H9 (cell line): ENCODE measurements around the gene ABCA1. TPM values are rescaled to one million over a fixed set of nuclear protein-coding genes. Genes with fewer than 3 reads are reported as not detected.

Source experiments
- DNase-seq: peaks from one replicate; pipeline ENCODE4 v3.0.0-alpha.2; 2017
- H2AFZ ChIP-seq: one replicate; pipeline ENCODE4 v1.6.1; 2013; ENCODE audit warnings: mild to moderate bottlenecking, low read length, control low read depth, moderate library complexity
- H2AK5ac ChIP-seq: 2 replicates; pipeline ENCODE4 v1.6.1; 2013; ENCODE audit warnings: low read length, control low read depth, mixed read lengths; ENCODE audit not compliant: insufficient read length
- H2BK120ac ChIP-seq: one replicate; pipeline ENCODE4 v1.6.1; 2013; ENCODE audit warnings: low read depth, mild to moderate bottlenecking, low read length, control low read depth, inconsistent platforms; ENCODE audit not compliant: poor library complexity, severe bottlenecking
- H2BK12ac ChIP-seq: 2 replicates; pipeline ENCODE4 v1.6.1; 2013; ENCODE audit warnings: low read length, control low read depth, mixed read lengths, low read depth; ENCODE audit not compliant: insufficient read length
- H2BK15ac ChIP-seq: 2 replicates; pipeline ENCODE4 v1.6.1; 2013; ENCODE audit warnings: low read depth, low read length, control low read depth
- H2BK20ac ChIP-seq: one replicate; pipeline ENCODE4 v1.6.1; 2013; ENCODE audit warnings: low read depth, mild to moderate bottlenecking, low read length, control low read depth, inconsistent platforms; ENCODE audit not compliant: poor library complexity, severe bottlenecking
- H2BK5ac ChIP-seq: 2 replicates; pipeline ENCODE4 v1.6.1; 2013; ENCODE audit warnings: low read length, control low read depth, mixed read lengths; ENCODE audit not compliant: insufficient read length
- H3K14ac ChIP-seq: 2 replicates; pipeline ENCODE4 v1.6.1; 2013; ENCODE audit warnings: low read length, control low read depth; ENCODE audit not compliant: insufficient read depth
- H3K18ac ChIP-seq: 2 replicates; pipeline ENCODE4 v1.6.1; 2013; ENCODE audit warnings: low read depth, mild to moderate bottlenecking, mixed read lengths, low read length, control low read depth; ENCODE audit not compliant: insufficient read length
- H3K23ac ChIP-seq: 2 replicates; pipeline ENCODE4 v1.6.1; 2013; ENCODE audit warnings: low read length, control low read depth, mixed read lengths, low read depth; ENCODE audit not compliant: insufficient read length
- H3K23me2 ChIP-seq: 2 replicates; pipeline ENCODE4 v1.6.1; 2013; ENCODE audit warnings: low read depth, mild to moderate bottlenecking, mixed read lengths, low read length, control low read depth; ENCODE audit not compliant: insufficient read length, poor library complexity, severe bottlenecking
- H3K27ac ChIP-seq: 2 replicates; pipeline ENCODE4 v1.5.1; 2013; ENCODE audit warnings: low read length, control low read depth, mixed read lengths, low read depth; ENCODE audit not compliant: insufficient read length
- H3K27me3 ChIP-seq: 2 replicates; pipeline ENCODE4 v1.6.1; 2013; ENCODE audit warnings: low read length, control low read depth, inconsistent platforms; ENCODE audit not compliant: insufficient read depth
- H3K4ac ChIP-seq: 2 replicates; pipeline ENCODE4 v1.6.1; 2013; ENCODE audit warnings: low read depth, mild to moderate bottlenecking, control low read depth, inconsistent platforms, low read length, moderate library complexity
- H3K4me1 ChIP-seq: 2 replicates; pipeline ENCODE4 v1.6.1; 2013; ENCODE audit warnings: low read length, control low read depth, inconsistent platforms; ENCODE audit not compliant: insufficient read depth
- H3K4me2 ChIP-seq: 2 replicates; pipeline ENCODE4 v1.6.1; 2013; ENCODE audit warnings: low read length, control low read depth, mixed read lengths; ENCODE audit not compliant: insufficient read length, insufficient read depth
- H3K56ac ChIP-seq: 2 replicates; pipeline ENCODE4 v1.6.1; 2013; ENCODE audit warnings: low read depth, mild to moderate bottlenecking, mixed read lengths, low read length, control low read depth; ENCODE audit not compliant: insufficient read length
- H3K79me1 ChIP-seq: 2 replicates; pipeline ENCODE4 v1.6.1; 2013; ENCODE audit warnings: low read depth, mild to moderate bottlenecking, moderate library complexity, low read length, control low read depth, inconsistent platforms; ENCODE audit not compliant: insufficient read depth, poor library complexity, severe bottlenecking
- H3K79me2 ChIP-seq: 2 replicates; pipeline ENCODE4 v1.6.1; 2013; ENCODE audit warnings: low read length, control low read depth, inconsistent platforms; ENCODE audit not compliant: insufficient read depth
- H3K9ac ChIP-seq: 2 replicates; pipeline ENCODE4 v1.6.1; 2013; ENCODE audit warnings: low read length, control low read depth, mixed read lengths; ENCODE audit not compliant: insufficient read length; ENCODE audit errors: extremely low read depth
- H3K9me3 ChIP-seq: one replicate; pipeline ENCODE4 v1.6.1; 2013; ENCODE audit warnings: low read depth, low read length, inconsistent platforms; ENCODE audit not compliant: control insufficient read depth
- H3T11ph ChIP-seq: one replicate; pipeline ENCODE4 v1.6.1; 2013; ENCODE audit warnings: mild to moderate bottlenecking, low read length, control low read depth, inconsistent platforms
- H4K20me1 ChIP-seq: one replicate; pipeline ENCODE4 v1.6.1; 2013; ENCODE audit not compliant: control insufficient read depth, insufficient read length, insufficient read depth
- H4K5ac ChIP-seq: 2 replicates; pipeline ENCODE4 v1.6.1; 2013; ENCODE audit warnings: low read depth, mild to moderate bottlenecking, mixed read lengths, low read length, control low read depth; ENCODE audit not compliant: insufficient read length
- H4K8ac ChIP-seq: replicated peaks from 2 replicates; pipeline ENCODE4 v1.6.1; 2013; ENCODE audit warnings: low read length, control low read depth, mixed read lengths, low read depth; ENCODE audit not compliant: insufficient read length
- H4K91ac ChIP-seq: 2 replicates; pipeline ENCODE4 v1.6.1; 2013; ENCODE audit warnings: low read depth, mild to moderate bottlenecking, moderate library complexity, mixed read lengths, low read length, control low read depth; ENCODE audit not compliant: insufficient read length
- H3K27ac Mint-ChIP-seq, 3 experiments: 2 replicates in 2 of 3; 3 replicates in 1 of 3; pipeline ENCODE4 v1.8.0; 2020 to 2021; ENCODE audit warnings: mixed read lengths in 3 of 3, mild to moderate bottlenecking in 1 of 3, moderate library complexity in 1 of 3
- H3K27me3 Mint-ChIP-seq: 2 replicates; pipeline ENCODE4 v1.8.0; 2021; ENCODE audit warnings: low read depth, mild to moderate bottlenecking, moderate library complexity, mixed read lengths
- H3K36me3 Mint-ChIP-seq, 3 experiments: 2 replicates in 2 of 3; 3 replicates in 1 of 3; pipeline ENCODE4 v1.8.0; 2020 to 2021; ENCODE audit warnings: low read depth in 3 of 3, mixed read lengths in 3 of 3; ENCODE audit not compliant: insufficient read depth in 1 of 3
- H3K4me1 Mint-ChIP-seq, 2 experiments: 2 replicates each; pipeline ENCODE4 v1.8.0; 2020; ENCODE audit warnings: mixed read lengths in 2 of 2
- H3K4me3 Mint-ChIP-seq, 2 experiments: 2 replicates in 1 of 2; 3 replicates in 1 of 2; pipeline ENCODE4 v1.8.0; 2020 to 2021; ENCODE audit warnings: mild to moderate bottlenecking in 2 of 2, mixed read lengths in 2 of 2, moderate library complexity in 1 of 2
- H3K9me3 Mint-ChIP-seq, 2 experiments: 2 replicates in 1 of 2; 3 replicates in 1 of 2; pipeline ENCODE4 v1.8.0; 2020; ENCODE audit warnings: mild to moderate bottlenecking in 2 of 2, mixed read lengths in 2 of 2, moderate library complexity in 1 of 2
- CTCF ChIP-seq: fragments of 200-600 bp; sonication (generic); conservative IDR thresholded peaks from 3 replicates; pipeline ENCODE4 v1.8.0; 2021; ENCODE audit warnings: antibody characterized with exemption, mild to moderate bottlenecking
- WGBS: extraction: QIAGEN DNeasy Blood & Tissue Kit; methylation state at CpG from one replicate; pipeline ENCODE4 v1.1.7; 2013; ENCODE audit warnings: missing lambda C conversion rate, low lambda C conversion rate, mixed read lengths; ENCODE audit not compliant: insufficient read length; ENCODE audit errors: extremely low coverage; 5-methylcytosine and 5-hydroxymethylcytosine counted together
- total RNA-seq: library from RNA; stranded (reverse); gene quantifications from 2 replicates; pipeline ENCODE4 v1.2.1, GENCODE V29; 2021

ABCA1 gene
- total RNA-seq, 1 experiment from 2014 or later: 16.6 TPM

GRCh38 chr9:104944871-104945270 is 16.9 kb upstream of the ABCA1 start:
- Histone ChIP-seq H2AK5ac (no peak overlapping the region), H2AFZ (no peak overlapping the region), H4K20me1 (no peaks in the 10 kb centered on the region), H3K79me1 (no peaks in the 10 kb centered on the region), H2BK20ac (no peak overlapping the region), H3K56ac (no peak overlapping the region), H3K9me3 (no peaks in the 10 kb centered on the region), H3K9ac (no peak overlapping the region), H3K4ac (no peak overlapping the region), H3K4me2 (no peak overlapping the region), H2BK15ac (no peak overlapping the region), H3K27ac (no peak overlapping the region), H3K23me2 (no peaks in the 10 kb centered on the region), H3K79me2 (no peaks in the 10 kb centered on the region), H3K18ac (no peak overlapping the region), H4K8ac (no peak overlapping the region), H3K14ac (no peak overlapping the region), H3K4me1 (no peaks in the 10 kb centered on the region), H2BK5ac (no peak overlapping the region), H4K5ac (no peak overlapping the region), H3T11ph (no peak overlapping the region), H2BK120ac (no peak overlapping the region), H4K91ac (no peak overlapping the region), H3K27me3 (no peaks in the 10 kb centered on the region), H3K23ac (no peak overlapping the region), H2BK12ac (no peak overlapping the region)
- DNase-seq: no peak
- WGBS: no CpG with 5 or more reads among the region's 3 CpGs
- Mint-ChIP-seq H3K27me3 (no peaks in the 10 kb centered on the region), H3K4me1 (peaks cover 6 to 15% of the 10 kb centered on the region in 2 experiments), H3K36me3 (no peaks in the 10 kb centered on the region), H3K9me3 (no peaks in the 10 kb centered on the region), H3K27ac (peak overlapping the region in 2 of 3 experiments; percentile 40 to 49; a peak in 1 of 7 replicates), H3K4me3 (no peak overlapping the region)
- no peak for TF ChIP-seq CTCF
